Measurements from ENCODE around the gene IL19. TPM values are rescaled to one million over a fixed set of nuclear protein-coding genes. Genes with fewer than 3 reads are reported as not detected.

The IL19 gene
- total and polyA plus RNA-seq, 9 donors, result not detected

DNA sequence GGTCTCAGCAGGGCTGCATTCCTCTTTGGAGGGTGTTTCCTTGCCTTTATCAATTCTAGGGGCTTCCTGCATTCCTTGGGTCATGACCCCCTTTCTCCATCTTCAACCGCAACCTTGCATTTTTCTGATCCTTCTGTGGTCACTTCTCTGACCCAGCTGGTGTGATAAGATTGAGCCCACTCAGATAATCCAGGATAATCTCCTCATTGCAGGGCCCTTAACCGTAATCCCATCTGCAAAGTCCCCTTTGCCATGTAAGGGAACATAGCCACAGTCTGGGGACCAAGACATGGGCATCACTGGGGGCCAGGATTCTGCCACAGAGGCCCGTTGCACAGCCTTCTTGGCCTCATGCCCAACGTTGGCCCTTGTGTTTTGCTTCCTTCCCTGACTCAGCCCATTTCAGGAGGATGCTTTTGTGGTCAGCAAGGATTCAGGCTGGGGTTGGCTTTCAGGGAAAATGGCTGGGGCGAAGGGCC lies 35.0 kb upstream of the IL19 start:
- TF ChIP-seq EP300 (IDR thresholded peaks at IDR 0.05) (no peak), POLR2A (IDR thresholded peaks at IDR 0.05) (no peak)
- TF ChIP-seq, protein P1, sequence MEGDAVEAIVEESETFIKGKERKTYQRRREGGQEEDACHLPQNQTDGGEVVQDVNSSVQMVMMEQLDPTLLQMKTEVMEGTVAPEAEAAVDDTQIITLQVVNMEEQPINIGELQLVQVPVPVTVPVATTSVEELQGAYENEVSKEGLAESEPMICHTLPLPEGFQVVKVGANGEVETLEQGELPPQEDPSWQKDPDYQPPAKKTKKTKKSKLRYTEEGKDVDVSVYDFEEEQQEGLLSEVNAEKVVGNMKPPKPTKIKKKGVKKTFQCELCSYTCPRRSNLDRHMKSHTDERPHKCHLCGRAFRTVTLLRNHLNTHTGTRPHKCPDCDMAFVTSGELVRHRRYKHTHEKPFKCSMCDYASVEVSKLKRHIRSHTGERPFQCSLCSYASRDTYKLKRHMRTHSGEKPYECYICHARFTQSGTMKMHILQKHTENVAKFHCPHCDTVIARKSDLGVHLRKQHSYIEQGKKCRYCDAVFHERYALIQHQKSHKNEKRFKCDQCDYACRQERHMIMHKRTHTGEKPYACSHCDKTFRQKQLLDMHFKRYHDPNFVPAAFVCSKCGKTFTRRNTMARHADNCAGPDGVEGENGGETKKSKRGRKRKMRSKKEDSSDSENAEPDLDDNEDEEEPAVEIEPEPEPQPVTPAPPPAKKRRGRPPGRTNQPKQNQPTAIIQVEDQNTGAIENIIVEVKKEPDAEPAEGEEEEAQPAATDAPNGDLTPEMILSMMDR (IDR thresholded peaks at IDR 0.05), result no peak
- DNase-seq, result peak in 1 of 5 donors; percentile 53
- H3K4me3 ChIP-seq, result no peak overlapping the region
- no peak overlapping the region for H3K27ac ChIP-seq
- no peaks in the 10 kb centered on the region for H3K27me3 ChIP-seq
- no peaks in the 10 kb centered on the region for H3K36me3 ChIP-seq
- H3K4me1 ChIP-seq (ENCODE audit: insufficient read depth), result no peaks in the 10 kb centered on the region
- 57 to 62% (median 62%) methylated on average over 5 of the region's 5 CpGs for WGBS, 3 donors
- intact Hi-C loops (cut with DNase I), result loop anchor here in 1 of 4 donors (10.0 kb wide), 1 partner anchor 179 kb away; no protein-coding TSS in a partner anchor
- no peaks in the 10 kb centered on the region for H3K9me3 ChIP-seq

DNA sequence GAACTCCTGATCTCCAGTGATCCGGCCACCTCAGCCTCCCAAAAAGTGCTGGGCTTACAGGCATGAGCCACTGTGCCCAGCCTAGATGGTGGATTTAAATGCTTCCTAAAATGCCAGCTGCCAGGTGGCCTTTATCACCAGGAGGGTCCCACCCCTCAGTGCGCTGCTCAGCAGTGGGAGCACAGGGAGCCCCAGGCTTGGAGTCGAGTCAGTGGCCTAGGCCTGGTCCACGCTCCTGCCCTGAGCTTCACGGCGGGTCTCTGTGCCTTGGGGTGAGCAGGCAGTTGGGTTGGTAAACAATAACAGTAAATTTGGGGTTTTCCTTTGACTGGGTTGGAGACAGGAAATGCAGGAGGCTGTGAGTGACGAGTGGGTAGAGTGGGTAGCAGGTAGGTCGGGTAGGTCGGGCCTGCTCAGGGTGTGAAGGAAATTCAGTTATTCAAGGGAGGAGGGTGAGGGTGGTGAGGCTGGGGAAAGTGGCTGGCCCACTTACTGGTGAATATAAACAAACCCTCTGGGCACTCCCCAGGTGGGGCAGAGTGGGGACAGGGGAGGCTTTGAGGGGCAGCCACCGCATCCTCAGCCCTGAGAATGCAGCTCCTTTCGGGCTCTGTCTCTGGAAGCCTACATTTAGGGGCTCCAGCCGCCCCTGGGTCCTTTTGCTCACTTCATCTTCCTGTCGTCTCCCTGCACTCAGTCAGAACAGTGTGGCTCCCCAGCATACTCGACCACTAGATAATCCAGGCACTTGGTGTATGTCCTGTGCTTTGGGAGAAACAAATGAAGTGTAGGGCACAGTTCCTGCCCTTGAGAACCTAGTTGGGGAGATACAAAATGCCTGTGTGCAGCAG lies 33.5 kb upstream of the IL19 start:
- H3K27me3 ChIP-seq, result no peaks in the 10 kb centered on the region
- no peaks in the 10 kb centered on the region for H3K9me3 ChIP-seq
- H3K4me1 ChIP-seq (ENCODE audit: insufficient read depth), result no peaks in the 10 kb centered on the region
- H3K36me3 ChIP-seq, result no peaks in the 10 kb centered on the region
- no peak overlapping the region for H3K27ac ChIP-seq
- 81 to 89% (median 86%) methylated on average over 14 of the region's 14 CpGs for WGBS, 3 donors
- no peak overlapping the region for H3K4me3 ChIP-seq
- intact Hi-C loops (cut with DNase I), result loop anchor here in 1 of 4 donors (10.0 kb wide), 1 partner anchor 178 kb away; no protein-coding TSS in a partner anchor
- no peak for TF ChIP-seq EP300 (IDR thresholded peaks at IDR 0.05)
- TF ChIP-seq, protein P1 (IDR thresholded peaks at IDR 0.05), result no peak
- no peak for TF ChIP-seq POLR2A (IDR thresholded peaks at IDR 0.05)
- no peak for DNase-seq

DNA sequence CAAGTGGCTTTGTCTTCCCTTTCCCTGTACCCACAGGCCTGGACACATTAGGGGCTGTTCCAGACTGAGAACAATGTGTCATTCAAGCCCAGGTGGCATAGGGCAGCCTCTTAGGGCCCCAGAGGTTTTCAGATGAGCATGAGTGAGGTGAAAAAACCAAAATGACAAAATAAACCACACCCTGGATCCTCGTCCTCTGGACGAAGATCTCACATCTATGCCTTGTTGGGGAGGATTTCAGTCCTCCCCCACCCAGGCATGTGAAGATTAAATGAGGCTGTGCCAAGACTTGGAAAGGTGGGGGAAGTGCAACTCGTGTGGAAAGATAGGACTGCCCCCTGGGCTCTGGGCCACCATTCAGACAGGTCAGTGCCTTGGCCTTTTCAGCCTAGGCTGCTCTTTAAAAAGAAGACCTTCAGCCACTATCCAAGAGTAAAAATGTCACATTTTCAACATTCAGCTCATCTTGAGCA lies 32.8 kb upstream of the IL19 start:
- no peak overlapping the region for H3K27ac ChIP-seq
- WGBS, 3 donors, result 20 to 40% (median 30%) methylated on average over 3 of the region's 3 CpGs
- no peak overlapping the region for H3K4me3 ChIP-seq
- TF ChIP-seq, protein P1 (IDR thresholded peaks at IDR 0.05), result no peak
- TF ChIP-seq POLR2A (IDR thresholded peaks at IDR 0.05), result no peak
- TF ChIP-seq EP300 (IDR thresholded peaks at IDR 0.05), result no peak
- no peaks in the 10 kb centered on the region for H3K36me3 ChIP-seq
- DNase-seq, result no peak
- H3K27me3 ChIP-seq, result no peaks in the 10 kb centered on the region
- intact Hi-C loops (cut with DNase I), result loop anchor here in 1 of 4 donors (10.0 kb wide), 1 partner anchor 177 kb away; no protein-coding TSS in a partner anchor
- H3K4me1 ChIP-seq (ENCODE audit: insufficient read depth), result no peaks in the 10 kb centered on the region
- H3K9me3 ChIP-seq, result no peaks in the 10 kb centered on the region

DNA sequence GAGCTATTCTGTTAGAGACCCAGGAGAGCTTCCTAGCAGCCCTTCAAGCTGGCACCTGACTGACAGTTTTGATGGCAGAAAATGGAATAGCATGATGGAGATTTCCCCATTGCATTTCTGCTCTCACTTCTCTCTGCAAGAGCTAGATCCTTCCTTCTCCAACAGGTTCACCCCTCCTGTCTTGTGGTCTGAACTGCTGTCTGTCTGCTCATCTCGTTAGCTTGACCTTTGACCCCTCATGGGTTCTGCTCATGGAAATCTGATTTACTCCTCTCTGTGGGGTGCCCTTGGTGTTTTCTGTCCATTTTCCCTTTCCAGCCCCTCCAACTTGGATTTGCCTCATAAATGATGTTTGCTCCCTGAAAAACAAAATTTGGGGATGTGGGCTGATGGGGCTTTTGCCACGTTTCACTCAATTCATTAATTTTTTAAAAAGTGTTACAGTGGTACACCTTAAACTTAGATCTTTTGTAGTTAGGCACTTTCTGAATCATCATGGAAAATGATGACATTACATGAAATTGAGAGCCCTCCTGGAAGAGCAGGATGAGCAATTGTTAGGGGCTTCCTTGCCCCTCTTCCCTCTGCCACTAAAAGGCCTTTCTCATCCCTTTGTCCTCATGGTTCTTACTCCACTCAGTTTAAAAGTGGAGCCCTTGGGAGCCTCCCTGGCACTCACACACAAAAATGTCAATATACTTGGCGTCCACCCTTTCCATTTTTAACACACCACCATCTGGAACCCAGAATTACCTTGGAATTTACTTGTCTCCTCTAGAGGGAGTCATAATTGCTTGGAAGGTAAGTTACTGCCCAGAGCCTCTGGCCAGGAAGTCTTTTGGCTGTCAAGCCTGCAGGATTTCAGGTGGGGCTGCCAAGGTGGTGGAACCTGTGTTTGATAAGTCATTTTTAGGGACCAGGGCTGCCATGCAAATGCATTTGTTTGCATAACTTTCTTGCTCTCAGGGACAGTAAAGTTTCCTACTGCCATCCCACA lies 31.9 kb upstream of the IL19 start:
- Histone ChIP-seq H3K27ac (no peak overlapping the region), H3K4me1 (ENCODE audit: insufficient read depth) (no peaks in the 10 kb centered on the region), H3K4me3 (no peak overlapping the region), H3K36me3 (no peaks in the 10 kb centered on the region), H3K9me3 (no peaks in the 10 kb centered on the region), H3K27me3 (no peaks in the 10 kb centered on the region)
- whole genome bisulfite sequencing, 3 donors, result 50 to 60% (median 57%) methylated on average over 3 of the region's 3 CpGs
- TF ChIP-seq POLR2A (IDR thresholded peaks at IDR 0.05) (no peak), EP300 (IDR thresholded peaks at IDR 0.05) (no peak)
- TF ChIP-seq, protein P1 (IDR thresholded peaks at IDR 0.05), result no peak
- DNase-seq, result no peak
- intact Hi-C loops (cut with DNase I), result loop anchor here in 1 of 4 donors (10.0 kb wide), 1 partner anchor 176 kb away; no protein-coding TSS in a partner anchor
